Ecto neural progenitor cell (in vitro differentiated cells): Measurements from ENCODE around the gene EN1.

ENCODE experiments used
- DNase-seq: peaks from one replicate; pipeline ENCODE4 v3.0.0-alpha.2; 2018; ENCODE audit warnings: low spot score

The EN1 gene

DNA sequence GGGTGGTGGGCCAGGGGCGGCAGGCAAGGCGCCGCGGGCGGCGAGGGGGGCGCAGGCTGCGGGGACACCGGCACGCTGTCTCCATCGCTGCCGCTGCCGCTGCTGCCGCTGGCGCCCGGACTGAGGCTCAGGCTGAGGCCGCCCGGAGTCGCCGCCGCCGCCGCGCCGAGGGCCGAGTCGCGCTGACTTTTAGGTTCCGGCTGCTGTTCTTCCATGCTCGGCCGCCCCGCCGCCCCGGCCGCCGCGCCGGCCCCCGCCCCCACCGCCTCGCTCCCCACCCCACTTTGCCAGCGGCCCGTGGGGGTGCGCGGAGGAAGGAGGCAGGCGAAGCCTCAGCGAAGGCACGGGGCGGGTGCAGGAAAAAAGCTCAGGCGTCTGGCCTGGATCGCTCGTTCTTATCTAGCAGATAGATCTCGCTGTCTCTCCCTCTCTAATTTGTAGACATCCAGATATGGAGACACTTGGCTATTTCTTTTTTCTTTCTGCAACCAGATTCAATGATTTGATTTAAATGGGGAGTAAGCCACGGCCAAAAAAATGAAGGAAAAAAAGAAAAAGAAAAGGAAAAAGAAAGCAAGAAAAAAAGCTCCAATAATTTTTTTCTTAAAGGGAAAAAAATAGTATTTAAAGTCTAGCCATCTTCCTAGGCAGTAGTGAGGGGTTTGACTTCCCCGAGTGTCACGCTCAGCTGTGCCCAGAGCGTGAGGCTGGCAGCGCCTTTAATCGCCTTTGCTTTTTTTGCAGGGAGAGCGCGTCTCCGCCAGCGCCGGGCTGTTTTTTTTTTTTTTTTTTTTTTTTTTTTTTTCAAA, at the start of gene EN1:
TSS of gene EN1 (minus strand) at position 696 of the 809 bp plus-strand sequence. CDS start at position 215, 481 bp downstream.
- DNase-seq, result peak; percentile 73

DNA sequence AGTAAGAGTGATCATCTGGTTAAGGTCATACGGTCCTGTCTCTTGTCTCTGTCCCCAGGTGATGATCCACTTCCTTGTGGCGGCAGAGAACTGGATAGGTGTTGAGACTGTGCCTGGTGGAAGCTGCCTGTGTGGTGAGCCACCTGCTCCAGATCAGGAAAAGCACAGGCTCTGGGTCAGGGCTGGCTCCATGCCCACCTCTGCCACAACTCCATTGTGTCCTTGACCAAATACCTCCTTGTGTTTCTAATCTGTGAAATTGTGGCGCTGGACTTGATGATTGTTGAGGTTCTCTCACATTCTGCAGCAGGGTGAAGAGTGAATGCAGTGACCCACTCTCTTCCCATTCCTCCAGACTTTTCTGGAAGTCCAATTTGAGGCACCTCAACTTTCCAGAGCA, 45.7 kb upstream of the EN1 start:
- DNase-seq, result no peak

DNA sequence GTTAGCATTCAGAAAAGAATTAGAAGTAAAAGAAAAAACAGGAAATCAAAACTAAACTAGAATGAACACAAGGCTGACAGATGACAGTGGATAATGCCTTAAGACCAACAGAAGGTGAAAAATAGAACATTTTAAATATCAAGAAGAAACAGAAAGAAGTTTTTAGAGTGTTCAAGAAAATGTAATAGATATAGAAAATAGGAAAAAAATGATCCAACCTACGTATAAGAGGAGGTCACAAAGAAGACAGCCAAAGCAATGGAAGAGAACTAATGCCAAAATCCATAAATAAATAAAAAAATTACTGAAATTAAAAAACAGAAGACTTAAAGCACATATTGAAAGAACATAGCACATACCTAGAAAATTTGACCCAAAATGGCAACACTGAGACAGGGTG, 42.5 kb upstream of the EN1 start:
- no peak for DNase-seq

DNA sequence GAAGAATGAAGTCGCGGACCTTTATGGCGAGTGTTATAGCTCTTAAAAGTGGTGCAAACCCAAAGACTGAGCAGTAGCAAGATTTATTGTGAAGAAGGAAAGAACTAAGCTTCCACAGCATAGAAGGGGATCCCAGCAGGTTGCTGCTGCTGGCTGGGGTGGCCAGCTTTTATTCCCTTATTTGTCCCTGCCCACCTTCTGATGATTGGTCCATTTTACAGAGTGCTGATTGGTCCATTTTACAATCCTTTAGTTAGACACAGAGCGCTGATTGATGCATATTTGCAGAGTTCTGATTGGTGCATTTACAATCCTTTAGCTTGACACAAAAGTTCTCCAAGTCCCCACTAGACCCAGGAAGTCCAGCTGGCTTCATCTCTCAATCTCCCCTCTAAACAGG, 36.3 kb upstream of the EN1 start:
- no peak for DNase-seq

DNA sequence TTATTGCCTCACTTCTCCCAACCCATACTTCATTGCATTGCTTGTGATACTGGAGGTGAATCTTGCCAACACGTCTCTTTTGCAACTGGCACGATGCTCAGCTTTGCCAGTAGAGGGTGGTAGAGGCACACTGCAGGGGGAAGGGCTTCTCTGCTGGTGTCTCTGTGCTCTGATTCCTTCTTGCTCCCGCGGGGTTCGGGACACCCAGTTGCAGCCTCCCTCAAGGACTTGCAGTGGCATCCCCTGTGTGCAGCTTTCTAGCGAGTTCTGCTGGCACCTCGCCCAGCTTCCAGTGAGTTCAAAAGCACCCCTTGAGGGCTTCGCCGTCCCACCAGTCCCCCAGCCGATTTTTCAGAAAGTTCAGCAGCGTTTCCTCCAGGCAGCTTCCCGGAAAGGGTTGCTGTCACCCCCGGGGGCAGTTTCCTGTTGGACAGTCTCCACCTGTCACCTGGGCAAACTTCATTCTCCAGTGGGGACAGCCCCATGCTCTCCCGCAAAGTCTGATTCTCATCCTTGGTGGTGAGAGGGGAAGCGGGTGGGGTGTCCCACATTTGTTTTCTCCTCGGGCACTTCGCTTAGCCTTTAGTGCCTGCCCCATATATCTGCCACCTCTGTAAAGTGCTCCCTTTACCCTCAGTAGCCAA, 35.4 kb upstream of the EN1 start:
- peak; percentile 75 for DNase-seq

DNA sequence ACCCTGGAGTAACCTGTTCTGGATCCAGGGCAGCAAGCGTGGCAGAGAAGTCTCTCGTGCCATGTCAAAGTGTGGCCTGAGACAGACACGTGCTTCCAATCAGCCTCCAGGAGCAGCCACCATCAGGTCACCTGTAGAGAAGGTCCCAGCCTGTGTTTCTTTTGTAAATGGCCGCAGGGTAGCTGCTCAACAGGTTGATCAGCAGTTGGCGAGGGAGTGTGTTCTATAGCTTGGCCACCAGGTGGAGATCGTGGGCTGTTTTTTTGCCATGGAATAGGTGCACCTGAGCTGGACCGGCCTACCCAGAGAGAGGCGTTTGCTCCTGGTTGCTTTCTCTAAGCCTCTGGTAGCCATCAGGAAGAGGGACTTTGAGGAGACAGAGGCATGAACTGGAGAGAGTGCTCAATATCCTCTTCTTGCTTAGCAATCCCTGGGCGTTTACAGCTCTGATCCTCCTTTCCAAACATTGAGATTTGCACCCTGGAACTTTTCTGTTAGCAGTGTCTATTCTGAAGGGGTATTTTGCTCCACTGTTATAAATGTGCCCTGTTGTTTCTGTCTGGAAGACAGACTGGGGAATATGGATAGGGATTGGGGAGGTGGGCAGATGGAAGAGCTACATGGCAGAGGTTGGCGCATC, 34.2 kb upstream of the EN1 start:
- DNase-seq, result peak; percentile 83

DNA sequence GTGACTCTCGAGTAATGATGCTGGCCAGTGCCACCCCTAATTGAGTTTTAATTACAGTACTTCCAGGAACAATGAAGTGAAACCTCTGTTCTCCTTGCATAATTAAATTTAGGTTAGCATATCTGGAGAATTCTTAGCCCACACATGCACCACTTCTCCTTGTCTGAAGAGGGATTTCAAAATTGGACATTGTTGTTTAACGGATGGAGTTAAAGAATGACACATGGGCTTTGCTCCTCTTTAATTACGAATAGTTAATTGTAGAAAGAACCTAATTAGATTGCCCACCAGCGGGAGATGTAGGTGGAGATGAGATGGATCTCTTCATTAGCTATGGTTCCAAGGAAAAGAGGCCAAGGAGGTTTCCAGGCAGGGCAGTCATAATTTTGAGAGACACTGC, 33.1 kb upstream of the EN1 start:
- no peak for DNase-seq

DNA sequence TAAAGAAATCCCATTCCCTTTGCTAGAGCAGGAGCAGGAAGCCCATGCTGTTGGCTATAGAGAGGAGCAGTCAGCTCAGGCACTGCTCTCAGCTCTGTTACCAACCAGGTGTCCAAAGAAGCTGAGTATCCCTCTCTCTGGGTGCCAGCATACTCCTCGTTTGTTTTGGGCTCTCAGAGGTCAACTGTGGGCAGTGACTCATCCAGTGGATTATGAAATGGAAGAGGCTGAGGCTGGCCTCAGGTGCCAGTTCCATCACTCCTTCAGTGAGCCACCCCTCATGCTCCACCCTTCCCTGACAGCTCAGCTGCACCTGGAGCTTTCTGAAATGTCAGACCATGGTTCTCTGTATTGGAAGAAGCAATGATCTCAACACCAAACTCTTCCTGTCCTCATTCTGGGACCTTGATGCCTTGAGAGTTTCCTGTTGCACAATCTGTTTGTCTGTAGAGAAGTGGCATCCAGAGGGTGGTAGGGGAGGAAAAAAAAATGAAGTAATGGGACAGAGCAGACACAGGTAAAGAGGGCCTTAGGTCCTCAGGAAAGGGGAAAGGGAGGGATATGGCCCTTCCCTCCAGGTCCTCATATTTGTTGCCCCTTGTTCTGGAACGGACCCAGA, 31.2 kb upstream of the EN1 start:
- DNase-seq, result no peak

DNA sequence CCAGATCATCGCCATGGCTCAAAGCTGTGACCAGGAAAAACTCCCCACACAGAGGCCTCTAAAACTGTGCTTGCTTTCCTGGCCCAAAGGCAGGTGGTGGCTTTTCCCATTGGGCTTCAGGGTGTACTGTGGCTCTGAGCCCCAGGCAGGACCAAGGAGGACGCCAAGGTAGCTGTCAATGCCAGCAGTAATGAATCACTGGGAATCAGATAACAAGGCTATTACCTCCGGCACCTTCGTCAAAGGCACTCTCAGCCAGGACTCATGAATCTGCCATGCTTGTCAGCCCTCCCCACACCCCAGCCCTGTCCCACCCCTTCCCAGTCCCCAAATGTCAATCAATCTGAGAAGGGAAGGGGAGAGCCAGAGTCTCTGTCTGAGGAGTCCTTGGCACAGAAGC, 27.9 kb upstream of the EN1 start:
- DNase-seq, result no peak

DNA sequence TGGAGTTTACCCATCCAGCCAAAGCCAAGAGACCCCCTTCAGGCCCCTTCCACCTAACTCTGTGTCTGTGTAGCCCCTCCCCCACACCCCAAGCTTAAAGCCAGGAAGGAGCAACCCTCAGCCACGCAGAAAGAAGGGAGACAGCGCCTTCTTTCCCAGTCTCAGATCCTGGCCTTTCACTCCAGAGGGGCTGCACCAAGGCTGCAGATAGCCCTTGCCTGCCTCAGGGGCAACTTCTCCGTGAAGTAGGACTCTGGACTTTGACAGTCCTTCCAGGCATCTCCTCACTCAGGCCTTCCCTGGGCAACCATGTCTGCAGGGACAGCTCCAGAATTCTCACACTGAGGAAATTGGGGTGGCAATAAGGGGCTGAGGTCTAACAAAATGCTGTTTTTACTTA, 26.9 kb upstream of the EN1 start:
- DNase-seq, result no peak

DNA sequence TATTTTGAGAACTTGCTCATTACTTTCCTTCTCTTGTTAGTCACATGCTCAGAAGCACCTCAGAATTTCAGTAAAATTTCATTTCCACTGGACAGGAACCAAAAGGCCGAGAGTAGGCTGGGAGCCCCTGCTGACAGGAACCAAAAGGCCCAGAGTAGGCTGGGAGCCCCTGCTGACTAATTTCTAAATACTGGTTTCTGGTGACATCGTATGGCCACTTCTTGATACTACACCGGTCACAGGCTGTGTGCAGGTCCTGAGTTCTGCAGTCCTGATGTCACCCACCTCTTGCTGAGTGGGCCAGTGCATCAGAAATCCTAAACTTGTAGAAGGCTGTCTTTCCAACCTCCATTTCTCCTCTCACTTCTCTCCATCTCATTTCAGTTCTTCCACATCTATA, 17.7 kb upstream of the EN1 start:
- DNase-seq, result peak; percentile 60

DNA sequence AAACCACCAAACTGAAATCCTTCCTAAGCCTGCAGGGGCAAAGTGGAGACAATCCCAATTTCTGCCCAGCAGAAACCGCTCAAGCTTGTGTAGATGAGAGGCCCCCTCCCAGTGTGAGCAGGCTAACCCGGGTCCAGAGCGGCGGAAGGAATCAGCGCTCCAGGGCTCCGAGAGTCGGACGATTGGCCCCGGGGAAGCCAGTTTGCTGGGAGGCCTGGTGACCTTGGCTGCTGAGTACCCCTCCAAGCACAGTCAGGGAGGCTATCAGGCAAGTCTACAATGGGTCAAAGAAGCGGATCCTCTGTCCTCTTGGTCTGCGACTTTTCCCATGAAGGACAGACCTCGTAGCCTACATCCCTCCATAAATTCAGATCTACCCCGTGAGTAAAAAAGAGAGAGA, 16.8 kb upstream of the EN1 start:
- no peak for DNase-seq

DNA sequence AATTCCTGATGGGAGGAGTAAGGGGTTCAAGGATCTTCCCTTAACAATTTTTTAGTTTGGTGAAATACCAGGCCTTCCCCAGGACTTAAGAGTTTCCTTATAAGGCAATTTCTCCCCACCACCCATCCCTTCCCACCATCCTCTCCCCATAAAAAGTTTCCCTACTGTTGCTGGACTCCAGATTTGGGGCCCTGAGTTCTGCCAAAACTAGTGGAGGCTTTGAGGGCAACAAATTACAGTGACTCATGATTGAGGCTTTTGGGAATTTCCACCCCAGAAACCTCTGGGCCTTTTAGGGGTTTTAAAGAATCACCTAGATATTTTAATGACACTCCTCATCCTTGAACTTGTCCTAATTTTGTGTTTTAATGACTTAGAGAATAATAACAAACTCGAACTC, 14.3 kb upstream of the EN1 start:
- no peak for DNase-seq

DNA sequence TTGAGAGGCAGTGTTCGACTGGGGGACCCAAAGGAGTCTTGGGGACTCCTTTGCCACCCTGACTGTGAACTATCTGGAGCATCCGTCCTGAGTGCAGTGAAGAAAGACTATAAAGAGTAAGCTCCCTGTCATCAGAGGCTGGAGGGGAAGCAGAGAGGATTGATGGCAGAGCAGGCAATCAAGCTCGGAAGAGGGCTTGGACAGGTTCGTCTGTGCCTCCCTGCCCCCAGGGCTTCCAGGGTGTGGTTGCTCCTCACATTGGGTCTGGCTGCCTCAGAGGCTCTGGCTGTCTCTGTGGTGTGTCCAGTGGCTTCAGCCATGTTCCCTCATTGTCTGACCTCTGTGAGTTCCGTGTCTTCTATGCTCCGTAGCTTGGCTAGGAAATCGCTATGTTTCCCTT, 13.8 kb upstream of the EN1 start:
- DNase-seq, result no peak

DNA sequence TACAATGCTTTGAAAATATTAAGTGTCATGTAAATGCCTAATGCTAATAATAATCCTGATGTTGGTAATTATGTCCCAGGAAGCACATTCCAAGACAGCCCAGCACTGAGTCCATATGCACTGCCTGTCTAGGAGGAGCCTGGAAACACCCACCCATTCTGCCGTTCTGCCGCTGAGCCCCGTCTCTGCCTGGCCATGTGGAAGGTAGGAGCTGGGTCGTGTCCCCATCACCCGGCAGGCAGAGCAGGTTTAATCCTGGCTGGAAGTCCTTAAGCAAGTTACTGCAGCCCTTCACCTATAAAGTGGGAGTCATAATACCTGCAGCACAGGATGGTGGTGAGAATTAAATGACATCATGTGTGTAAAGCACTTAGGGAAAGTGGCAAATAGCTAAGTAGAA, 13.1 kb upstream of the EN1 start:
- DNase-seq, result no peak

DNA sequence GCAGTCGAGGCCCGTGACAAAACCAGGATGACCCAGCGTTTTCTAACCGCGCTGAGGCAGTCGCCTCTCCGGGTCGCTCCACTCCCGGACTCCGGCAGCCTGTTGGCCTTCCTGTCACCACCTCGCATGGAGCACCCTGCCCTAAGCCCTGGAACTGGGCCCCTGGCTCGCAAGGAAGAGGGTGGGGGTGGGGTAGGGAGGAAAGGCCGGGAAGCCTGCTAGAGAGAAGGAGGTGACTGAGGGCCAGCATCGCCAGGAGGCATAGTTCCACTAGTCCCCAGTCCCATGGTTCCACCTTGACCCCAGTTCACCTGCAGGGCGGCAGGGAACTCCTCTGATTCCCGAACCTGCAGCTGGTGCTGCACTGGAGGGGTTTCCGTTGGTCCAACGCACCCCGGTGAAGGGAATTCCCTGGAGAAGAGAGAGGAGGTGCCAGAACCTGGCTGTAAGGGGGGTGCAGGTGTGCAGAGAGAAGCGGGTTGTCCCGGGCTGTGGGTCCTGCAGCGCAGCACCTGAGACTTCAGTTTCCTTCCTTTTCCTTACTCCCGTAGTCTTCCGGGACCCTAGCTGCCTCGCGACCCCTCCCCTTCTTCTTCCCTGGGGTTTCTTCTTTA, 11.8 kb upstream of the EN1 start:
- DNase-seq, result no peak

DNA sequence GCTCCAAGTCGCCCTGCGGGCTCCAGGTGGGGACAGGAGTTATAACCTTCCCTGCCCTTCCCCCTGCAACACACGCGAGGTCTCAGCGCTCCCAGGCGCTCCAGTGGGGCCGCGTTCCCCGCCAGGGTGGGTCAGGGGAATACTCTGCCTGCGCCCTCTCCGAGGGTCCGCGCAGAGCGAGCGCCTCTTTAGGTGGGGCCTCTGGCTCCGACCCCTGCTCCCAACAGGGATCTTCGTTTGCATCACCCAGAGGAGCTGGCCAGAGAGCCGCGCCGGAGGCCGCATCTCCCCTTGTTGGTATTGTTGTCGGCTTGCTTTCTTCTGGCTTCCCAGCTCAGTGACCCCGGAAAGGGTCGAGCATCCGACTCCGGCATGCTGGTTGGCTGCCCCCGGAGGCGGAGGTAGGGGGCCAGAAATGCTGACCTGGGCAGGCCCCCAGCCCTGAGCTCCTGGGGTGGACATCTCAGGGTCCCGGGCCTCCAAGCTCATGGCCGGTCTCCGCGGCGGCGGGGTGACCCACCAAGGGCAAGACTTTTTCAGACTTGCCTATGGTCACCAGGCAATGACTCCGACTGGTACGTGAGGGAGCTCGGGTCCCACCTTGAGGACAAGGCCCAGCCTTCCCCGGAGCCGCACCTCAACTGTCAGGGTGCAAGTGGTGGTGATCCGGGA, 11.2 kb upstream of the EN1 start:
- DNase-seq, result peak; percentile 74

DNA sequence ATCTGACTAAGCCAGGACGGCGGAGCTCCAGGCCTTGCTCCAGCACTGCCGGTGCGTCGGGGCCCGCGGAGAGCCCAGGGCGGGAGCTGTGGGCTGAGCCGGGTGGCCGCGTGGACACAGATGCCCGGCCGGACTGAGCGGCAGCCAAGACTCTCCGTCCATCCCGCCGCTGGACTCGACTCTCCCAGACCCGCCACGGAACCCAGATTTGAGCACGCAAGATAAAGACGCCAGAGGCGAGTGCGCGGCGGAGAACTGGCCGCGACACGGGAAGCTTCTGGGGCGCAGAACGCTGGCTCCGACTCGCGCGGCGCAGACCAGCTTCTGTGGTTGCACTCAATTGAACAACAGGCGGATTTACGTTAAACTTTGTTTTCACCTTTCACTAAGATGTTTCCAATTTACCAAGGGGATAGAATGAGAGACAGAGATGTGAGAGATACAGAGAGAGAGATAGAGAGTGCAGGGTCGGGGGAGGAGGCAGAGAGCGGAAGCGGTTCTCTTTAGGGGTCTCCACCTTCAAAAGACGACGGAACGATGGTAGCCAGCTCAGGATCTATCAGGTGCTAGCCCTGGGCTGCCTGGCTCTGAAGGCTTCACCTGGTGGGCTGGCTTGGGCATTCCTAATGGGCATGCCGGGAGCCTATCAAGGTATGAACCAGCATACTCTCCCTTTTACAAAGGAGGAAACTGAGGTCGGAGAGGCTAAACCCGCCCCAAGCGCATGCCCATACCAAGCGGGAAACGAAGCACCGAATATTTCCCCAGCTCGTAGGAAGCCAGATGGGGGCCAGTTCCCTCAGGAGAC, 10.4 kb upstream of the EN1 start:
- DNase-seq, result peak; percentile 61

DNA sequence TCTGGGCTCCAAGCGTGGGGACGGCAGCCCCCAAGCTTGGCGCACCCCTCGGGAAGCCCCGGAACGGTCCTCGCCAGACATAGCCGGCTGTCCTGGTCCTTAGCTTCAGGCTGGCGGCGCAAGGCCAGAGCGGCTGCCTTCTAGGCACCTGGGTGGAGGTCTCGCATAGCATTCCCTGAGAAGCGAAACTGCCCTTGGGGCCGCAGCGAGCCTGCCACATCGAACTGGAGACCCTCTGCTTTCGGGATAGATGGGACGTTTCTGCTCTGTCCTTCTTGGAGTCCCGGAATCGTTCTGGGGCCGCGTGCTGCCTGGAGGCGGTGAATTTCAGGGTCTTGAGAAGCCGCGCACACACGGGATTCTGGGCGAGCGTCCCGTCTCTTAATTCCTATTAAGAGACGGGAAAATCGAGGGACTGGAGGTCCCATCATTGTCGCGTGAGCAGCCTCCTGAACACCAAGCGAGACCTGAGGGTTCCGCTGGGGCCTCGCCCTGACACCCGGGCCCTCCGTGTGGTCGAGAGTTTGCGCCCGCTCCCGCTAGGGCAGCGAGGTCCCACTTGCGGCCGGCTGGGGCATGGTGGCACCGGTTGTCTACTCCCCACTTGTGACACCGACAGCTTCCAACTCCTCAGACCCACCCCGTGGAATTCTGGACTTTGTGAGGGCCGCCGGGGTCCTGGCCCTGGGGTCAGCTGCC, 9.7 kb upstream of the EN1 start:
- peak; percentile 71 for DNase-seq

DNA sequence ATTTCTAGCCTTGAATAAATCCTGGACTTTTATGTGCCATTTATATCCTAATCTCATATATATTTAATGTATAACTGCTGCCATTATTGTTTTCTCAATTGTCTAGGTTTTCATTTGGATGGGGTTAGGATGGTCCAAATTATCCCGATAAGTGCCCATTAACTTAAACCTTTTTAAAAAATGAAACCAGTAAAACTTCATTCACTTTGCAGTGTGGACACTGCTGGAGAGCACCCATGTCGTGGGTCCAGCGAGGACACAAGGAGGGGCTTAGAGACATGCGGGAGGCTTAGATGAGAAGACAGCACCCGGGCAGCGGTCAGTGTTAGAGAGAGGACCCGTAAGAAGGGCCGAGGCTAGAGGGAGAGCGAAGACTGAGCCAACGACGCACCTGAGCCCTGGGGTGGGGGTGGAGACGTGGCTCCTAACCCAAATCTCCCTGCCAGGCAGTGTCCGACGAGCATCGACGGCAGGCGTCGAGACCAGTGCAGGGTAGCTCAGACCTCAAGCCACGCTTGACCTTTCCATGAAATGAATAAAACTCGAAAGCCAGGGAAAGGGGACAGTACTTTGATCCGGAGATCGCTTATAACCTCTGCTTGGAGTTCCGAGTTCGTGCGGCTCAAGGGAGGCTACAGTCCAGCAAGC, 9.0 kb upstream of the EN1 start:
- DNase-seq, result peak; percentile 55
